Transverse colon (tissue), 4 donors: ENCODE data around the gene AFAP1L1. TPM values are rescaled to one million over a fixed set of nuclear protein-coding genes. Genes with fewer than 3 reads are reported as not detected.

Experiments
- DNase-seq: peaks from one replicate; pipeline ENCODE4 v3.0.0-alpha.2; 2019
- H3K27ac ChIP-seq, 4 donors: fragments of 200-600 bp; sonication (generic); 2 replicates each; pipeline ENCODE4 v1.5.1; 2016 to 2018; ENCODE audit warnings: inconsistent platforms in 4 of 4
- H3K27me3 ChIP-seq: fragments of 200-600 bp; sonication (generic); 2 replicates; pipeline ENCODE4 v1.5.1; 2017; ENCODE audit warnings: inconsistent platforms
- H3K36me3 ChIP-seq, 4 donors: fragments of 200-600 bp; sonication (generic); 2 replicates each; pipeline ENCODE4 v1.5.1; 2017 to 2019; ENCODE audit warnings: inconsistent platforms in 4 of 4
- H3K4me1 ChIP-seq, 4 donors: fragments of 200-600 bp; sonication (generic); 2 replicates each; pipeline ENCODE4 v1.5.1; 2017 to 2020; ENCODE audit warnings: inconsistent platforms in 4 of 4
- H3K4me3 ChIP-seq, 4 donors: fragments of 200-600 bp; sonication (generic); 1 replicate in 1 of 4; 2 replicates in 3 of 4; pipeline versions ENCODE4 v1.5.1 to v1.6.1; 2017 to 2019; ENCODE audit warnings: inconsistent platforms in 4 of 4
- H3K9me3 ChIP-seq, 2 donors: fragments of 200-600 bp; sonication (generic); 2 replicates each; pipeline ENCODE4 v1.5.1; 2017 to 2019; ENCODE audit warnings: inconsistent platforms in 2 of 2
- EP300 ChIP-seq: sonication (generic); formaldehyde crosslinking; IDR thresholded peaks from one replicate; pipeline ENCODE4 v1.6.1; 2017; ENCODE audit warnings: antibody characterized with exemption, low read depth
- POLR2A ChIP-seq: fragments of 450-650 bp; IDR thresholded peaks from one replicate; pipeline ENCODE4 v1.6.1; 2016; ENCODE audit warnings: antibody characterized with exemption, mild to moderate bottlenecking, moderate library complexity
- POLR2AphosphoS5 ChIP-seq, 3 donors: sonication (generic); formaldehyde crosslinking; IDR thresholded peaks; one replicate each; pipeline ENCODE4 v1.6.1; 2016; ENCODE audit warnings: antibody characterized with exemption in 3 of 3
- WGBS, 2 donors: methylation state at CpG; one replicate each; pipeline ENCODE4 v1.1.5; 2018; ENCODE audit warnings: low coverage in 1 of 2; 5-methylcytosine and 5-hydroxymethylcytosine counted together
- in situ Hi-C, 4 donors: fragments of 200-750 bp; cut with MboI; loops; one replicate each; pipeline versions ENCODE4 v1.15.0 to v1.15.1; 2017; ENCODE audit warnings: low sequenced_read_pairs in 3 of 4, low pct_ligation_motif_present in 1 of 4, low pct_unique_long_range_greater_than_20kb in 1 of 4
- intact Hi-C: fragments of 100-400 bp; cut with DNase I; formaldehyde crosslinking; loops from one replicate; pipeline ENCODE4 v1.15.1; 2023; ENCODE audit warnings: low total_unique reads
- total RNA-seq, 4 donors: library from RNA; depleted of rRNA; stranded (reverse); fragments of >200 nt; gene quantifications; one replicate each; pipeline ENCODE4 v1.1.0, GENCODE V29; 2016
- TF ChIP-seq, protein P1 (sequence below), 5 experiments: fragments of 200-600 bp in 3 of 5; fragments of 450-650 bp in 2 of 5; sonication (generic) in 3 of 5; IDR thresholded peaks; 1 replicate in 2 of 5; 2 replicates in 3 of 5; pipeline ENCODE4 v1.5.1; 2016 to 2017; ENCODE audit warnings: antibody characterized with exemption in 5 of 5, inconsistent platforms in 3 of 5, mild to moderate bottlenecking in 2 of 5, moderate library complexity in 1 of 5

AFAP1L1 gene
- total RNA-seq, 4 donors from 2014 or later, result 2.2 to 4.1 (median 3.0) TPM

DNA sequence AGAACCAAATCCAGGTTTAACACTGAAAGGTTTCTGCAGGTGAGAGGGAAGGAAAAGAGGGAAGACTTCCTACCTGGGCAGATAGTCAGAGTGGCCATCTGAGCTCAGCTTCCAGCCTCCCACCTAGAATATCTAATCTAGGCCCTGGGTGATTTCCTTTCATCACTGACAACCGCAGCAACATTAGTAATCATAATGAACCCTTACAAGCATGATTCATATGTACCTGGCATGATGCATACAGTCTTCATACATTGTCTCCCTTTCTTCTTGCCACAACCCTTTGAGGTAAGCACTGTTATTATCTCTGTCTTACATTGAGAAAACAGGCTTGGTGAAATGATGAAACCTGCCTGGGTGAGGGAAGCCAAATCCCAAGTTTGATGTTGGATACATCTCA is 13.5 kb downstream of the AFAP1L1 start:
- WGBS, 2 donors, result 81 to 86% methylated on average over 1 of the region's 1 CpG
- in situ Hi-C loops, result no loop called here

DNA sequence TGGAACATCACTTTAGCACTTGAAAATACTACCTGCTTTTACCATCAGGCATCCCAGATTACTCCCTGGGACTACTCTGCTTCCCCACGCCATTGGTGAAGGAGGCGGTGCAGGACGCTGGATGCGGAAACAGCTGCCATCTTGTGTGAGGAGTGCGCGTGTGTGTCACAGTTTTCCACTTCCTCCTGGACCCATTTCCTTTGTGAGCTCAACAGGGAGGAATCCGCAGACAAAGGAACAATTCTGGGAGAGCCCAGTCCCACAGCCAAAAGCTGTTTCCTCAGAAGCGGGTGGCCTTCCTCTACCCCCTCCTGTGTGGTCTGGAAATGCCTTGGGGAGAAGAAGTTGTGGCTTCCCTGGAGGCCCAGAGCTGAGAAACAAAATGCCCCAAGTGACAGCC is 16.8 kb downstream of the AFAP1L1 start:
- intact Hi-C loops (no loop called here), in situ Hi-C loops (no loop called here)
- Histone ChIP-seq H3K27ac (peak overlapping the region in 3 of 4 donors; percentile 2 to 31 (median 30)), H3K4me1 (peaks cover 0 to 9% (median 0%) of the 10 kb centered on the region in 4 donors), H3K4me3 (no peak overlapping the region), H3K36me3 (no peaks in the 10 kb centered on the region), H3K9me3 (no peaks in the 10 kb centered on the region), H3K27me3 (no peaks in the 10 kb centered on the region)
- WGBS, 2 donors, result 87 to 89% methylated on average over 7 to 8 of the region's 8 CpGs
- TF ChIP-seq POLR2AphosphoS5 (IDR thresholded peaks at IDR 0.05) (no peak), EP300 (no peak), POLR2A (no peak)
- TF ChIP-seq, protein P1, sequence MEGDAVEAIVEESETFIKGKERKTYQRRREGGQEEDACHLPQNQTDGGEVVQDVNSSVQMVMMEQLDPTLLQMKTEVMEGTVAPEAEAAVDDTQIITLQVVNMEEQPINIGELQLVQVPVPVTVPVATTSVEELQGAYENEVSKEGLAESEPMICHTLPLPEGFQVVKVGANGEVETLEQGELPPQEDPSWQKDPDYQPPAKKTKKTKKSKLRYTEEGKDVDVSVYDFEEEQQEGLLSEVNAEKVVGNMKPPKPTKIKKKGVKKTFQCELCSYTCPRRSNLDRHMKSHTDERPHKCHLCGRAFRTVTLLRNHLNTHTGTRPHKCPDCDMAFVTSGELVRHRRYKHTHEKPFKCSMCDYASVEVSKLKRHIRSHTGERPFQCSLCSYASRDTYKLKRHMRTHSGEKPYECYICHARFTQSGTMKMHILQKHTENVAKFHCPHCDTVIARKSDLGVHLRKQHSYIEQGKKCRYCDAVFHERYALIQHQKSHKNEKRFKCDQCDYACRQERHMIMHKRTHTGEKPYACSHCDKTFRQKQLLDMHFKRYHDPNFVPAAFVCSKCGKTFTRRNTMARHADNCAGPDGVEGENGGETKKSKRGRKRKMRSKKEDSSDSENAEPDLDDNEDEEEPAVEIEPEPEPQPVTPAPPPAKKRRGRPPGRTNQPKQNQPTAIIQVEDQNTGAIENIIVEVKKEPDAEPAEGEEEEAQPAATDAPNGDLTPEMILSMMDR (IDR thresholded peaks at IDR 0.05), result no peak
- DNase-seq, result no peak

More for the DNA sequence above, 13.5 kb downstream of the AFAP1L1 start:
- Histone ChIP-seq H3K9me3 (no peaks in the 10 kb centered on the region), H3K36me3 (no peaks in the 10 kb centered on the region), H3K4me1 (peaks cover 0 to 9% (median 0%) of the 10 kb centered on the region in 4 donors), H3K27me3 (no peaks in the 10 kb centered on the region), H3K4me3 (no peak overlapping the region), H3K27ac (no peak overlapping the region)
- TF ChIP-seq POLR2AphosphoS5 (IDR thresholded peaks at IDR 0.05), result no peak
- TF ChIP-seq POLR2A, result no peak
- TF ChIP-seq EP300, result no peak
- TF ChIP-seq, protein P1 (IDR thresholded peaks at IDR 0.05), result no peak
- intact Hi-C loops, result no loop called here
- DNase-seq, result no peak

DNA sequence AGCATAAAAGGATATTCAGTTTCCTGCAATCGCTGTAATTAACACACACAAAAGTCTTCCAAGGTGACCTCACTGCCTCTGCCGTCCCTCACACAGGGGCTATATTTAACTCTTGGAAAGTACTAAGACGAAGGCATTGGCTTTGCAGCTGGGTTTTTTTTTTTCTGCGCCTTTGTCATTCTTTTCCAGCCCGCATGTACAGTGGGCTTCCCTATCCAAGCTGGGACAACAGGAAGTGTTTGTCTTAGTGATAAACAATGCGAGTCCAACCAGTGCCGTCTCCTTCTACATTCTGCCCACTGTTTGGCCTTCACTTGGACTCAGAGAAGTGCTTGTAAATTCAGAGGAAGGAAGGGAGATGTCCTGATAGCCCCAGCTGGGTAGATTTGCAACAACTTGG is 17.6 kb downstream of the AFAP1L1 start:
- Histone ChIP-seq H3K4me1 (peaks cover 0 to 9% (median 0%) of the 10 kb centered on the region in 4 donors), H3K36me3 (no peaks in the 10 kb centered on the region), H3K9me3 (no peaks in the 10 kb centered on the region), H3K27ac (peak overlapping the region in 1 of 4 donors; percentile 2), H3K27me3 (no peaks in the 10 kb centered on the region), H3K4me3 (no peak overlapping the region)
- TF ChIP-seq POLR2A (no peak), POLR2AphosphoS5 (IDR thresholded peaks at IDR 0.05) (no peak), EP300 (no peak)
- TF ChIP-seq, protein P1 (IDR thresholded peaks at IDR 0.05), result no peak
- intact Hi-C loops, result no loop called here
- WGBS, 2 donors, result 20 to 50% methylated on average over 1 to 6 of the region's 7 CpGs
- no peak for DNase-seq
- in situ Hi-C loops, result no loop called here

DNA sequence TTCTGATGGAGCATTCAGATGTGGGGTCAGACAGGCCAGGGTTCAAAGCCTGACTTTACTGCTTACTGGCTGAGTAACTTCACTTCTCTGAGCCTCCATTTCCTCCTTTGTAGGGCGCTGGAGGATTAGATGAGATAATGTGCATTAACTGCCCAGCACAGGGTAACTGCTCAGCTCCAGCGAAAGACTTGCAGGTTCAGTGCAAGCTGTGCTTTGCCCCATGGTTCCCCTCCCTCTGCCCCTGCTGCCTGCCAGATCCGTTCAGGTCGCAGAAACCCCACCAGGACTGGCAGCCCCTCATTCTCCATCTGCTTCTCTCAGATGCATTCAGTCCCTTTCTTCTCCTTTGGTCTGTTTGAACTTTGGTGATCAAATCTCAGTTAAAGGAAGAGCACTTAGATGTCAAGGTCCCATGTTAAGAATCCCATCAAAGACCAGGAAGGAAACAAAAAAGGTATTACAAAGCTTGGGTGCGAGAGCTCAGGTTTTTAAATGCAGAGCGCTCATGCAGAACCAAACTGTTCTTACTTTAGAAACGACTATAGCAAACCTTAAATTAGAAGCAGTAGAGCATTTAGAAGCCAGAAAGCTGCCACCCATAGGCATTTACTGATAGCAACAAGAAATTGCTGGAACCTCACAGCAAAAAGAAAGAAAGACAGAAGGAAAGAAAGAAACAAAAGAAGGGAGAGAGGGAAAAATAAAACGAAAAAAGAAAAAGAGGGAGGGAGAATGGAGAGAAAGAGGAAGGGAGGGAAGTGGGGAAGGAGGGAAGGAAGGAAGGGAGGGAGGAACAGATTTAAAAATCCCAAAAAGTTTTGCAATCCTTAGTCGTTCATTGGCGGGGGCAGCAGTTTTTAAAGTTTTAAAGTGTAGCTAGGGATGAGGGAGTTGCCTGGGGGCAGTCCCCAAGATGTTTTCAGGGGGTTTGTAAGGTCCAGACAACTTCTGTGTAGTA is 23.5 kb downstream of the AFAP1L1 start:
- Histone ChIP-seq H3K4me3 (no peak overlapping the region), H3K27ac (no peak overlapping the region), H3K9me3 (no peaks in the 10 kb centered on the region), H3K36me3 (no peaks in the 10 kb centered on the region), H3K27me3 (no peaks in the 10 kb centered on the region), H3K4me1 (no peaks in the 10 kb centered on the region)
- no peak for DNase-seq
- 68 to 69% methylated on average over 9 to 10 of the region's 10 CpGs for WGBS, 2 donors
- intact Hi-C loops (no loop called here), in situ Hi-C loops (no loop called here)
- no peak for TF ChIP-seq POLR2AphosphoS5 (IDR thresholded peaks at IDR 0.05)
- TF ChIP-seq EP300, result no peak
- TF ChIP-seq, protein P1 (IDR thresholded peaks at IDR 0.05), result no peak
- TF ChIP-seq POLR2A, result no peak
